Ishikawa (cell line): ENCODE data around the gene TBC1D13.

Source experiments
- CEBPB ChIP-seq: IDR thresholded peaks from 2 replicates; pipeline ENCODE4 v1.6.1; 2012
- EGR1 ChIP-seq: IDR thresholded peaks from 2 replicates; pipeline ENCODE4 v1.6.1; 2012
- EP300 ChIP-seq: IDR thresholded peaks from 2 replicates; pipeline ENCODE4 v1.6.1; 2012; ENCODE audit warnings: borderline replicate concordance
- FOXM1 ChIP-seq: IDR thresholded peaks from 2 replicates; pipeline ENCODE4 v1.6.1; 2012; ENCODE audit warnings: low read depth, borderline replicate concordance
- NFIC ChIP-seq: IDR thresholded peaks from 2 replicates; pipeline ENCODE4 v1.6.1; 2012
- RAD21 ChIP-seq: IDR thresholded peaks from 2 replicates; pipeline ENCODE4 v1.6.1; 2012; ENCODE audit warnings: low read depth
- REST ChIP-seq: IDR thresholded peaks from 2 replicates; pipeline ENCODE4 v1.6.1; 2012; ENCODE audit warnings: low read depth, mild to moderate bottlenecking
- TAF1 ChIP-seq: IDR thresholded peaks from 2 replicates; pipeline ENCODE4 v1.6.1; 2012; ENCODE audit warnings: low read depth, mild to moderate bottlenecking
- TCF12 ChIP-seq: IDR thresholded peaks from 2 replicates; pipeline ENCODE4 v1.6.1; 2012; ENCODE audit warnings: low read depth
- TEAD4 ChIP-seq: IDR thresholded peaks from 2 replicates; pipeline ENCODE4 v1.6.1; 2012
- USF1 ChIP-seq: IDR thresholded peaks from 2 replicates; pipeline ENCODE4 v1.6.1; 2012
- ZBTB7A ChIP-seq: IDR thresholded peaks from 2 replicates; pipeline ENCODE4 v1.6.1; 2012; ENCODE audit warnings: low read depth

GRCh38 chr9:128802482-128802881 is 15.4 kb downstream of the TBC1D13 start:
- TF ChIP-seq EP300: no peak
- no peak for TF ChIP-seq TCF12
- TF ChIP-seq CEBPB: no peak
- no peak for TF ChIP-seq EGR1
- TF ChIP-seq USF1: no peak
- TF ChIP-seq REST: no peak
- TF ChIP-seq TAF1: no peak
- TF ChIP-seq TEAD4: no peak
- TF ChIP-seq FOXM1: no peak
- no peak for TF ChIP-seq RAD21
- TF ChIP-seq ZBTB7A: no peak
- no peak for TF ChIP-seq NFIC
